ENCODE results near the gene EMC9. TPM values are rescaled to one million over a fixed set of nuclear protein-coding genes. Genes with fewer than 3 reads are reported as not detected.

Gene EMC9
- total and polyA plus RNA-seq, 2 of the 8 experiments (the other 6 are each of a cell fraction or from before 2014, with no cell fraction given): 38.4 to 47.2 TPM

- Histone ChIP-seq H3K27me3 (replicated peaks in 1 of 4; ENCODE audit: control insufficient read depth in 3 of 4, extremely low read depth in 1 of 4, insufficient read depth in 3 of 4, low read length in 3 of 4) (no peaks in the 10 kb centered on the region; a peak in 1 of 7 replicates), H2BK20ac (ENCODE audit: low read length) (no peak overlapping the region), H3K56ac (replicated peaks; ENCODE audit: insufficient read length, low read depth, low read length) (no peak overlapping the region), H3K4me2 (ENCODE audit: insufficient read depth in 1 of 2, low read depth in 2 of 2, low read length in 2 of 2) (no peak overlapping the region), H4K91ac (replicated peaks; ENCODE audit: insufficient read length, low read length) (no peak overlapping the region), H4K5ac (ENCODE audit: insufficient read length, low read depth, low read length) (no peak overlapping the region), H3K23ac (ENCODE audit: insufficient read length) (no peak overlapping the region), H4K8ac (ENCODE audit: extremely low read depth, insufficient read depth, low read length) (no peak overlapping the region), H3K36me3 (ENCODE audit: control insufficient read depth in 2 of 4, insufficient read depth in 4 of 4, low read length in 3 of 4) (peaks cover 25 to 46% (median 45%) of the 10 kb centered on the region in 4 experiments), H3K9me3 (ENCODE audit: insufficient read depth in 2 of 2, low read depth in 1 of 2, low read length in 1 of 2) (no peaks in the 10 kb centered on the region), H3K4ac (replicated peaks; ENCODE audit: insufficient read length, low read depth, low read length) (no peak overlapping the region), H2BK120ac (replicated peaks; ENCODE audit: low read depth, low read length) (no peak overlapping the region), H2AFZ (ENCODE audit: low read length) (no peak overlapping the region), H2BK5ac (ENCODE audit: low read depth, low read length) (no peak overlapping the region), H3K9ac (replicated peaks in 1 of 4; ENCODE audit: extremely low read depth in 1 of 4, low read depth in 3 of 4, low read length in 3 of 4) (no peak overlapping the region), H3K4me3 (ENCODE audit: extremely low read depth in 1 of 4, insufficient read depth in 2 of 4, low read depth in 3 of 4, low read length in 4 of 4) (no peak overlapping the region), H3K14ac (ENCODE audit: insufficient read length) (no peak overlapping the region), H3K79me1 (ENCODE audit: low read depth, low read length) (peaks cover 9% of the 10 kb centered on the region; the same call in 1 of the 2 replicates), H4K20me1 (replicated peaks in 1 of 2; ENCODE audit: control insufficient read depth in 1 of 2, insufficient read depth in 2 of 2, low read length in 2 of 2) (peaks cover 0 to 23% of the 10 kb centered on the region in 2 experiments), H3K18ac (ENCODE audit: extremely low read depth, low read length) (no peak overlapping the region), H3K79me2 (ENCODE audit: control insufficient read depth in 1 of 2, insufficient read depth in 2 of 2, low read length in 2 of 2) (peaks cover 0 to 21% of the 10 kb centered on the region in 2 experiments; a peak in 3 of 4 replicates), H3K4me1 (replicated peaks in 1 of 4; ENCODE audit: control insufficient read depth in 3 of 4, insufficient read depth in 4 of 4, low read length in 3 of 4) (peaks cover 0 to 6% (median 3%) of the 10 kb centered on the region in 4 experiments; a peak in 4 of 7 replicates), H2BK12ac (ENCODE audit: low read depth, low read length) (no peak overlapping the region), H3K27ac (ENCODE audit: low read depth, low read length) (no peak overlapping the region), H2AK5ac (ENCODE audit: low read depth, low read length) (no peak overlapping the region), H3K23me2 (ENCODE audit: low read depth, low read length) (peaks cover 10% of the 10 kb centered on the region), H2BK15ac (ENCODE audit: low read length) (no peak overlapping the region)
- DNase-seq (ENCODE audit: low read depth in 1 of 2, low spot score in 2 of 2): no peak
- CTCF ChIA-PET (ENCODE audit: partially characterized antibody): interaction anchor here (0.6 to 3.4 kb wide), 7 partner anchors 10 to 161 kb away, joined by 3 to 26 read pairs (median 4); partner anchors contain the start of genes EMC9, IRF9 and PCK2
- POLR2A ChIA-PET (ENCODE audit: partially characterized antibody): interaction anchor here (0.6 to 9.6 kb wide), 11 partner anchors 10 to 734 kb away, joined by 3 to 86 read pairs (median 6); partner anchors contain the start of genes CHMP4A, DCAF11, EMC9 and IRF9
- no peak for FAIRE-seq
- TF ChIP-seq SP2 (IDR thresholded peaks at IDR 0.05; ENCODE audit: low read length) (no peak), KDM5A (IDR thresholded peaks at IDR 0.05; ENCODE audit: low read length) (no peak), NANOG (IDR thresholded peaks at IDR 0.05; ENCODE audit: insufficient read depth, low read depth, low read length, poor library complexity, severe bottlenecking) (no peak), SIN3A (conservative IDR thresholded peaks at IDR 0.05 in 1 of 2, IDR thresholded peaks at IDR 0.05 in 1 of 2; ENCODE audit: low read depth in 1 of 2, low read length in 2 of 2) (no peak), GTF2F1 (IDR thresholded peaks at IDR 0.05; ENCODE audit: borderline replicate concordance, low read depth, low read length) (no peak), BRCA1 (IDR thresholded peaks at IDR 0.05; ENCODE audit: low read depth, low read length) (no peak), TBP (IDR thresholded peaks at IDR 0.05; ENCODE audit: low read depth, low read length) (no peak), MAFK (IDR thresholded peaks at IDR 0.05; ENCODE audit: low read depth, low read length) (no peak), JUN (IDR thresholded peaks at IDR 0.05; ENCODE audit: low read depth, low read length) (no peak), EZH2 (IDR thresholded peaks at IDR 0.05; ENCODE audit: low read depth, low read length, severe bottlenecking) (no peak)
- WGBS, 2 experiments (ENCODE audit: extremely low coverage in 1 of 2, insufficient coverage in 1 of 2, insufficient read length in 1 of 2, insufficient replicate concordance in 2 of 2, low coverage in 1 of 2, low lambda C conversion rate in 2 of 2, missing lambda C conversion rate in 1 of 2): 93% methylated on average over 9 of the region's 9 CpGs; no CpG with 5 or more reads in 1 of the 2 experiments
Observed at GRCh38 chr14:24150993-24151392, 9.6 kb upstream of the EMC9 start.

Data from H1 (cell line).